ENCODE results near the gene MYBPC3.

- TF ChIP-seq EZH2 (IDR thresholded peaks at IDR 0.05): no peak
- no peak for TF ChIP-seq POLR2AphosphoS5 (IDR thresholded peaks at IDR 0.05; ENCODE audit: borderline replicate concordance, low read depth, low read length)
Observed at GRCh38 chr11:47358731-47359051, 6.2 kb upstream of the MYBPC3 start.
